Gastroesophageal sphincter (tissue), 4 donors: ENCODE measurements around the gene MRPL32. TPM values are rescaled to one million over a fixed set of nuclear protein-coding genes. Genes with fewer than 3 reads are reported as not detected.

Experiments
- ATAC-seq: fragments of 150-250 bp; one replicate; pipeline ENCODE4 v1.9.1; 2016; ENCODE audit warnings: mild to moderate bottlenecking, moderate library complexity
- H3K27ac ChIP-seq, 4 donors: fragments of 200-600 bp; sonication (generic) in 3 of 4; 1 replicate in 3 of 4; 2 replicates in 1 of 4; pipeline ENCODE4 v1.5.1; 2016 to 2019
- H3K27me3 ChIP-seq: fragments of 200-600 bp; sonication (generic); one replicate; pipeline ENCODE4 v1.5.1; 2019
- H3K36me3 ChIP-seq, 2 donors: fragments of 200-600 bp; sonication (generic); one replicate each; pipeline ENCODE4 v1.5.1; 2019; ENCODE audit warnings: control low read depth in 1 of 2
- H3K4me1 ChIP-seq, 3 donors: fragments of 200-600 bp; sonication (generic); 1 replicate in 2 of 3; 2 replicates in 1 of 3; pipeline ENCODE4 v1.5.1; 2016 to 2019; ENCODE audit warnings: control low read depth in 2 of 3
- H3K4me3 ChIP-seq, 2 donors: fragments of 200-600 bp; sonication (generic); one replicate each; pipeline ENCODE4 v1.5.1; 2019; ENCODE audit warnings: mild to moderate bottlenecking in 1 of 2, moderate library complexity in 1 of 2
- H3K9me3 ChIP-seq, 3 donors: fragments of 200-600 bp; sonication (generic); one replicate each; pipeline ENCODE4 v1.5.1; 2017 to 2019; ENCODE audit warnings: control low read depth in 2 of 3
- EP300 ChIP-seq: sonication (generic); formaldehyde crosslinking; IDR thresholded peaks from one replicate; pipeline ENCODE4 v1.6.1; 2017; ENCODE audit warnings: antibody characterized with exemption, mild to moderate bottlenecking
- POLR2A ChIP-seq, 2 donors: fragments of 450-650 bp; IDR thresholded peaks; one replicate each; pipeline ENCODE4 v1.6.1; 2017; ENCODE audit warnings: antibody characterized with exemption in 2 of 2, mild to moderate bottlenecking in 2 of 2, moderate library complexity in 1 of 2
- POLR2AphosphoS5 ChIP-seq: sonication (generic); formaldehyde crosslinking; IDR thresholded peaks from one replicate; pipeline ENCODE4 v1.6.1; 2017; ENCODE audit warnings: antibody characterized with exemption
- WGBS, 2 donors: methylation state at CpG; one replicate each; pipeline ENCODE4 v1.1.5; 2018; ENCODE audit warnings: low coverage in 1 of 2; 5-methylcytosine and 5-hydroxymethylcytosine counted together
- total RNA-seq, 4 donors: library from RNA; depleted of rRNA; stranded (reverse); fragments of >200 nt; gene quantifications; one replicate each; pipeline ENCODE4 v1.1.0, GENCODE V29; 2016
- TF ChIP-seq, protein P1 (sequence below), 4 experiments: fragments of 200-600 bp in 2 of 4; fragments of 450-650 bp in 2 of 4; sonication (generic) in 1 of 4; IDR thresholded peaks; one replicate each; pipeline ENCODE4 v1.5.1; 2017 to 2019; ENCODE audit warnings: antibody characterized with exemption in 4 of 4, mild to moderate bottlenecking in 2 of 4, moderate library complexity in 2 of 4

Gene MRPL32
- total RNA-seq, 4 donors from 2014 or later: 45.6 to 68.7 (median 53.8) TPM

DNA sequence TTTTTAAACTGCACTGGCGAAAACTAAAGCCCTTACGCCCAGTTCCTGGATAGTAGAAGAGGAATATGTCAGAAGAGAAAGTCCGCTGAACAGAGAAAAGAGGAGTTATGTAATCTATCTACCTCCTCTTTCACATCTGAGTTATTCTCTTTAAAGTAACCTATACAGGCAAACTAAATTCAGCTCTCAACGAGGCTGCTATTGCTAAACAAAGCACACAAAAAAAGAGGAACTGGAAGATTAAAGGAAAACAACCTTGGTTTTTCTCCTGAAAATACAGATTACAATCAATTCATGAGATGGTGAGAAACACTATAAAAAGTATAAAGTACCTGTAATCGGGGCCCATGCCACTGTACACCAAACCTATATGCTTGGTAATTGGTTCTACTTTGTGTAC, 6.0 kb upstream of the MRPL32 start:
- no peak overlapping the region for H3K27ac ChIP-seq
- peaks cover 23 to 65% of the 10 kb centered on the region in 2 donors for H3K36me3 ChIP-seq
- 78% methylated on average over 4 to 5 of the region's 5 CpGs for WGBS, 2 donors
- H3K27me3 ChIP-seq: no peaks in the 10 kb centered on the region
- H3K4me3 ChIP-seq: no peak overlapping the region
- ATAC-seq: no peak
- peaks cover 8 to 41% (median 11%) of the 10 kb centered on the region in 3 donors for H3K4me1 ChIP-seq
- no peak for TF ChIP-seq POLR2AphosphoS5
- TF ChIP-seq, protein P1, sequence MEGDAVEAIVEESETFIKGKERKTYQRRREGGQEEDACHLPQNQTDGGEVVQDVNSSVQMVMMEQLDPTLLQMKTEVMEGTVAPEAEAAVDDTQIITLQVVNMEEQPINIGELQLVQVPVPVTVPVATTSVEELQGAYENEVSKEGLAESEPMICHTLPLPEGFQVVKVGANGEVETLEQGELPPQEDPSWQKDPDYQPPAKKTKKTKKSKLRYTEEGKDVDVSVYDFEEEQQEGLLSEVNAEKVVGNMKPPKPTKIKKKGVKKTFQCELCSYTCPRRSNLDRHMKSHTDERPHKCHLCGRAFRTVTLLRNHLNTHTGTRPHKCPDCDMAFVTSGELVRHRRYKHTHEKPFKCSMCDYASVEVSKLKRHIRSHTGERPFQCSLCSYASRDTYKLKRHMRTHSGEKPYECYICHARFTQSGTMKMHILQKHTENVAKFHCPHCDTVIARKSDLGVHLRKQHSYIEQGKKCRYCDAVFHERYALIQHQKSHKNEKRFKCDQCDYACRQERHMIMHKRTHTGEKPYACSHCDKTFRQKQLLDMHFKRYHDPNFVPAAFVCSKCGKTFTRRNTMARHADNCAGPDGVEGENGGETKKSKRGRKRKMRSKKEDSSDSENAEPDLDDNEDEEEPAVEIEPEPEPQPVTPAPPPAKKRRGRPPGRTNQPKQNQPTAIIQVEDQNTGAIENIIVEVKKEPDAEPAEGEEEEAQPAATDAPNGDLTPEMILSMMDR (IDR thresholded peaks at IDR 0.05): no peak
- TF ChIP-seq POLR2A (IDR thresholded peaks at IDR 0.05): no peak
- no peak for TF ChIP-seq EP300
- H3K9me3 ChIP-seq: no peaks in the 10 kb centered on the region

DNA sequence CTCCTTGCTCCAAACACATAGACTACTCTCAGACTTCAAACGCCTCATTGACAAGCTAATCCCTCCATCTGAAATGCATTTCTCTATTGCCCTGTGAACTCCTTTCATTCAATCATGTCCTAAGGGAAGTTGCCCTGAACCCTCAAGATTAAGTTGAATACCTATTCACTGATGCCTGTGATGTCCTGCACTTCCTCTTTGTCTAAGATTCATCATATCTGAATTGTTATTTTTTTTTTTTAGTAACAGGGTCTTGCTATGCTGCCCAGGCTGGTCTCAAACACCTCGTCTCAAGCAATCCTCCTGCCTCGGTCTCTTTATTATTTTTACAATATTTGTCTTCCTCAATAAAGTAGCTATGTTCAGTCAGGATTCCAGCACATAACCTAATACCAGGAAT, 3.4 kb upstream of the MRPL32 start:
- 54 to 70% methylated on average over 1 to 3 of the region's 3 CpGs for WGBS, 2 donors
- no peaks in the 10 kb centered on the region for H3K9me3 ChIP-seq
- no peaks in the 10 kb centered on the region for H3K27me3 ChIP-seq
- no peak overlapping the region for H3K4me3 ChIP-seq
- peaks cover 8 to 51% (median 18%) of the 10 kb centered on the region in 3 donors for H3K4me1 ChIP-seq
- peaks cover 13 to 40% of the 10 kb centered on the region in 2 donors for H3K36me3 ChIP-seq
- TF ChIP-seq, protein P1 (IDR thresholded peaks at IDR 0.05): no peak
- no peak for TF ChIP-seq POLR2A (IDR thresholded peaks at IDR 0.05)
- no peak for TF ChIP-seq EP300
- no peak for TF ChIP-seq POLR2AphosphoS5
- ATAC-seq: no peak
- H3K27ac ChIP-seq: no peak overlapping the region

DNA sequence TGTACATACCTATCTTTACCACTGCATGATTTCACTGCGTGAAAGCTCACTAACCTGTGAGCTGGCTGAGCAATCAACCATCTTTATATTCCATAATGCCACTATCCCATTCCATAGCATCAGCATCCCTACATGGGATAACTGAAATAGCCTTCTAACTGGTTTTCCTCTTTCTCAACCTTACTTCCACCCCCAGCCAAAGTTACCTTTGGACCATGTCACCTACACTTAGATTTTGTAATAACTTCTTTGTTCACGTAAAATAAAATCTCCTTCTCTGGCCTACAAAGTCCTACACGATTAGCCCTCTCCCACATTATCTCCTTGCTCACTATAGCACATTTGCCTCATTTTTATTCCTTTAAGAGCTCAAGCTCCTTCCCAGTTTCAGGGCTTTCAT, 2.7 kb upstream of the MRPL32 start:
- Histone ChIP-seq H3K4me1 (peaks cover 8 to 58% (median 18%) of the 10 kb centered on the region in 3 donors), H3K4me3 (no peak overlapping the region), H3K27me3 (no peaks in the 10 kb centered on the region), H3K9me3 (no peaks in the 10 kb centered on the region), H3K36me3 (peaks cover 13 to 33% of the 10 kb centered on the region in 2 donors), H3K27ac (no peak overlapping the region)
- no peak for TF ChIP-seq POLR2A (IDR thresholded peaks at IDR 0.05)
- TF ChIP-seq EP300: no peak
- no peak for TF ChIP-seq POLR2AphosphoS5
- TF ChIP-seq, protein P1 (IDR thresholded peaks at IDR 0.05): no peak
- 52 to 67% methylated on average over 3 of the region's 3 CpGs for WGBS, 2 donors
- no peak for ATAC-seq

DNA sequence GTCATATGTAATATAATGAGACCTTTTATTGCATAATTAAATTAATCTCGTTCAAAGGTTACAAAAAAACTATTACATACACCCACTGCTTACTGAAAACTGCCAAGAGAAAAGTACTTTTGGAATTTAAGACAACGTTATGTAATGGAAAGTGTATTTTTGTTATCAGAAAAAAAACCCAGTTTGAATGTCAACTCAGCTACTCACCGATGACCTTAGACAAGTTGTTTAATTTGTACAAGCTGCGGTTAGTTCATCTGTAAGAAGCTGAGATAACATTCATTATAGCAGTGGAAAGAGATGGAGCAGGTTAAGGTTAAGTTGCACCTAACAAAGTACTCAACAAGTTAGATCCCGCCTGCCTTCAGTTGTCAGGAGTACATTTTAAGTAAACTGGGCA, 1.3 kb upstream of the MRPL32 start:
- WGBS, 2 donors: 1 to 2% methylated on average over 5 of the region's 5 CpGs
- peaks cover 8 to 67% (median 18%) of the 10 kb centered on the region in 3 donors for H3K4me1 ChIP-seq
- ATAC-seq: no peak

DNA sequence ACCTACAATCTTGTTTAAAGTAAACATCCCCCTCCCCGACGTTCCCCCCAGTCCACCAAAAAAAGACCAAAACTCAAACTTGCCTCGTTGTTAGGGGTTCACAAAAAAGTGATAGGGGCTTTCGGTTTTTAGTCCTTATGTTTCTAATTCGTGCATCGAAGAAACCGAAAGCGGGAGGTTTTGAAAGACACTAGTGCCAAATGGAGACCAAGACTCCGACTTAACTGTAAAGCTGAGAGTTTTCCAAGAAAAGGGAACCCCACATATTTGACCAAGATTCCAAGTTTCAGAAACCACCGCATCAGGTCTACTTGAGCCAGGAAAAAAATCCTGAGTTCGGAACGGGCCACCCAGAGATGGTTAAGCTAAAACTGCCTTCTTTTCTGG, 736 bp upstream of the MRPL32 start:
- peak overlapping the region in 3 of 4 donors; percentile 80 to 88 (median 87) for H3K27ac ChIP-seq
- TF ChIP-seq POLR2A (IDR thresholded peaks at IDR 0.05): no peak
- TF ChIP-seq, protein P1 (IDR thresholded peaks at IDR 0.05): no peak
- TF ChIP-seq EP300: no peak
- no peak for TF ChIP-seq POLR2AphosphoS5
- WGBS, 2 donors: 0 to 5% methylated on average over 8 to 11 of the region's 12 CpGs
- H3K4me1 ChIP-seq: peaks cover 8 to 67% (median 18%) of the 10 kb centered on the region in 3 donors
- no peaks in the 10 kb centered on the region for H3K27me3 ChIP-seq
- peak overlapping the region; percentile 80 to 90 for H3K4me3 ChIP-seq
- ATAC-seq: no peak
- H3K36me3 ChIP-seq: peaks cover 0 to 30% of the 10 kb centered on the region in 2 donors
- no peaks in the 10 kb centered on the region for H3K9me3 ChIP-seq

More for the DNA sequence above, 1.3 kb upstream of the MRPL32 start:
- Histone ChIP-seq H3K27ac (no peak overlapping the region), H3K36me3 (peaks cover 5 to 30% of the 10 kb centered on the region in 2 donors), H3K9me3 (no peaks in the 10 kb centered on the region), H3K27me3 (no peaks in the 10 kb centered on the region), H3K4me3 (peak overlapping the region; percentile 80 to 90)
- TF ChIP-seq POLR2AphosphoS5: peak; percentile 17
- TF ChIP-seq POLR2A (IDR thresholded peaks at IDR 0.05): no peak
